OCI-LY1 (cell line): ENCODE data around the gene OTOF.

Source experiments
- H2AFZ ChIP-seq: fragments of 200-600 bp; sonication (generic), shearing (Covaris generic); 2 replicates; pipeline ENCODE4 v1.6.0; 2014; ENCODE audit warnings: antibody characterized with exemption, mild to moderate bottlenecking, low read length
- H3F3A ChIP-seq: fragments of 200-600 bp; sonication (generic), shearing (Covaris generic); 2 replicates; pipeline ENCODE4 v1.6.0; 2014; ENCODE audit warnings: mild to moderate bottlenecking, antibody characterized with exemption, low read length, moderate library complexity; ENCODE audit not compliant: insufficient read depth
- H3K27ac ChIP-seq: fragments of 200-600 bp; sonication (generic); 2 replicates; pipeline ENCODE4 v1.5.1; 2014; ENCODE audit warnings: low read length, mixed run types, mild to moderate bottlenecking, low read depth; ENCODE audit not compliant: poor library complexity, severe bottlenecking
- H3K27me3 ChIP-seq: fragments of 200-600 bp; sonication (generic); 2 replicates; pipeline ENCODE4 v1.6.0; 2014; ENCODE audit warnings: antibody characterized with exemption, mild to moderate bottlenecking, low read length, moderate library complexity; ENCODE audit not compliant: insufficient read depth
- H3K36me3 ChIP-seq: fragments of 200-600 bp; sonication (generic); 2 replicates; pipeline ENCODE4 v1.6.1; 2014; ENCODE audit warnings: mild to moderate bottlenecking, antibody characterized with exemption, low read length, moderate library complexity, mixed read lengths; ENCODE audit not compliant: insufficient read depth
- H3K4me1 ChIP-seq: fragments of 200-600 bp; sonication (generic); 2 replicates; pipeline ENCODE4 v1.5.1; 2014; ENCODE audit warnings: mild to moderate bottlenecking, low read length, moderate library complexity; ENCODE audit not compliant: insufficient read depth, severe bottlenecking
- H3K4me2 ChIP-seq: fragments of 200-600 bp; sonication (generic), shearing (Covaris generic); 2 replicates; pipeline ENCODE4 v1.6.1; 2014; ENCODE audit warnings: low read length
- H3K4me3 ChIP-seq: fragments of 200-600 bp; sonication (generic); 2 replicates; pipeline ENCODE4 v1.5.1; 2014; ENCODE audit warnings: low read length, low read depth, mild to moderate bottlenecking, mixed read lengths; ENCODE audit not compliant: poor library complexity, severe bottlenecking
- H3K79me2 ChIP-seq: fragments of 200-600 bp; shearing (Covaris generic); 2 replicates; pipeline ENCODE4 v1.6.1; 2016; ENCODE audit warnings: mixed run types, low read length, mixed read lengths; ENCODE audit not compliant: insufficient read depth
- H3K9ac ChIP-seq: fragments of 200-600 bp; sonication (generic), shearing (Covaris generic); 2 replicates; pipeline ENCODE4 v1.6.1; 2014; ENCODE audit warnings: mild to moderate bottlenecking, low read length, mixed read lengths
- H3K9me2 ChIP-seq: fragments of 200-600 bp; sonication (generic), shearing (Covaris generic); 2 replicates; pipeline ENCODE4 v1.6.1; 2014; ENCODE audit warnings: low read depth, mild to moderate bottlenecking, low read length, mixed read lengths
- H3K9me3 ChIP-seq: fragments of 200-600 bp; shearing (Covaris generic); 2 replicates; pipeline ENCODE4 v1.6.1; 2014; ENCODE audit warnings: low read length, mixed read lengths
- H4K20me1 ChIP-seq: fragments of 200-600 bp; sonication (generic), shearing (Covaris generic); 2 replicates; pipeline ENCODE4 v1.6.0; 2016; ENCODE audit warnings: mild to moderate bottlenecking, low read length; ENCODE audit not compliant: insufficient read depth
- EZH2 ChIP-seq: fragments of 200-600 bp; sonication (generic), shearing (Covaris generic); IDR thresholded peaks from 2 replicates; pipeline ENCODE4 v1.8.0; 2017; ENCODE audit warnings: borderline replicate concordance, mixed run types, mild to moderate bottlenecking, antibody characterized with exemption, low read length, moderate library complexity, mixed read lengths
- TF ChIP-seq, protein P1 (sequence below): fragments of 200-600 bp; sonication (generic), shearing (Covaris generic); IDR thresholded peaks from 2 replicates; pipeline ENCODE4 v1.5.1; 2017; ENCODE audit warnings: mild to moderate bottlenecking, antibody characterized with exemption, low read length, moderate library complexity, mixed read lengths

Gene OTOF

DNA sequence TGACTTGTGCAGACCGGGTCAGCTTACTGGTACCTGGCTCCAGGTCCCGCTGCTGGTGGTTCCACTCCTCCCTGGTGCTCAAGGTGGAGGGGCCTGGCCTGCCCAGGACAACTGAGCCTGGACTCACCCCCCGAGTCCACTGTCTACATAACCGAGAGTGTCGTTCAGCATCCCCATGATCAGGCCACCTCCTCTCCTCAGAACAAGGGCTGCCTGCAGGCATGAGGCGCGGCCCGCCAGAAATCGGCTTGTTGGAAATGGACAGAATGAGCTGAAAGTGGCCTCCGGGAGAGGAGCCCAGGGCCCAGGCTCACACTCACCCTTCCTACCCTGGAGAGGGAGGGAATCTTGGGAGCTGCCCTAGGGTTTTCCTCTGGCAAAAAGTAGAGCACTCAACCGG, 38.9 kb upstream of the OTOF start:
- TF ChIP-seq EZH2 = no peak
- TF ChIP-seq, protein P1, sequence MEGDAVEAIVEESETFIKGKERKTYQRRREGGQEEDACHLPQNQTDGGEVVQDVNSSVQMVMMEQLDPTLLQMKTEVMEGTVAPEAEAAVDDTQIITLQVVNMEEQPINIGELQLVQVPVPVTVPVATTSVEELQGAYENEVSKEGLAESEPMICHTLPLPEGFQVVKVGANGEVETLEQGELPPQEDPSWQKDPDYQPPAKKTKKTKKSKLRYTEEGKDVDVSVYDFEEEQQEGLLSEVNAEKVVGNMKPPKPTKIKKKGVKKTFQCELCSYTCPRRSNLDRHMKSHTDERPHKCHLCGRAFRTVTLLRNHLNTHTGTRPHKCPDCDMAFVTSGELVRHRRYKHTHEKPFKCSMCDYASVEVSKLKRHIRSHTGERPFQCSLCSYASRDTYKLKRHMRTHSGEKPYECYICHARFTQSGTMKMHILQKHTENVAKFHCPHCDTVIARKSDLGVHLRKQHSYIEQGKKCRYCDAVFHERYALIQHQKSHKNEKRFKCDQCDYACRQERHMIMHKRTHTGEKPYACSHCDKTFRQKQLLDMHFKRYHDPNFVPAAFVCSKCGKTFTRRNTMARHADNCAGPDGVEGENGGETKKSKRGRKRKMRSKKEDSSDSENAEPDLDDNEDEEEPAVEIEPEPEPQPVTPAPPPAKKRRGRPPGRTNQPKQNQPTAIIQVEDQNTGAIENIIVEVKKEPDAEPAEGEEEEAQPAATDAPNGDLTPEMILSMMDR = no peak
- H3K9me3 ChIP-seq = no peaks in the 10 kb centered on the region
- no peaks in the 10 kb centered on the region for H3K36me3 ChIP-seq
- peaks cover 6% of the 10 kb centered on the region for H3K27me3 ChIP-seq
- H3K9me2 ChIP-seq = no peaks in the 10 kb centered on the region
- no peaks in the 10 kb centered on the region for H4K20me1 ChIP-seq
- no peak overlapping the region for H3K4me2 ChIP-seq
- no peak overlapping the region for H3K27ac ChIP-seq
- H3K4me1 ChIP-seq = no peaks in the 10 kb centered on the region
- H3K4me3 ChIP-seq = no peak overlapping the region
- H3K9ac ChIP-seq = no peak overlapping the region
- no peak overlapping the region for H2AFZ ChIP-seq
- no peaks in the 10 kb centered on the region for H3F3A ChIP-seq
- H3K79me2 ChIP-seq = no peaks in the 10 kb centered on the region

- peaks cover 4% of the 10 kb centered on the region for H3K27me3 ChIP-seq
- no peak overlapping the region for H3K27ac ChIP-seq
- no peak overlapping the region for H3K9ac ChIP-seq
- H3K4me2 ChIP-seq = no peak overlapping the region
- H3K9me3 ChIP-seq = no peaks in the 10 kb centered on the region
- no peaks in the 10 kb centered on the region for H3K9me2 ChIP-seq
- no peak for TF ChIP-seq EZH2
- TF ChIP-seq, protein P1 = no peak
- no peaks in the 10 kb centered on the region for H3K79me2 ChIP-seq
- H3K4me1 ChIP-seq = no peaks in the 10 kb centered on the region
- no peaks in the 10 kb centered on the region for H4K20me1 ChIP-seq
- no peaks in the 10 kb centered on the region for H3F3A ChIP-seq
- no peaks in the 10 kb centered on the region for H3K36me3 ChIP-seq
- no peak overlapping the region for H2AFZ ChIP-seq
- no peak overlapping the region for H3K4me3 ChIP-seq
Measured at GRCh38 chr2:26516246-26516645, 38.3 kb upstream of the OTOF start.

DNA sequence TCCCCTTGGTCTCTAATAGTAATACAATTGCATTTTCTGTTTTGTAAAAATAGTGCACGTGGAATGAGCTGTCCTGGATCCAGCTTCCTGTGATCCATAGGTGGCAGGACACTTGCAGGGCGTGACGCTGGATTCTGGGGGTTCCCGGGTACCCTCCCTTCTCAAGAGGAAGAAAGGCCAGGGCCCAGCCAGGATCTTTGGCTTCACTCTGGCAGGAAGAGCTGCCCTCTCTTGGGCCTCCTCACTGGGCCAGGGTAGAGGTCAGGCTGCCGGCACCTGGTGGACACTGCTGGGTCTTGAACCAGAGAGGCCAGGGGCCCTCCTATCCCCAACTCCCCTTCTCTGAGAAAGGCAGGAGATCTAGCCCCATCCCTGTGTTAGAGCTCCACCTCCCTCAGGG, 37.8 kb upstream of the OTOF start:
- H3K79me2 ChIP-seq = no peaks in the 10 kb centered on the region
- H3K9me2 ChIP-seq = no peaks in the 10 kb centered on the region
- H4K20me1 ChIP-seq = no peaks in the 10 kb centered on the region
- H3F3A ChIP-seq = no peaks in the 10 kb centered on the region
- H3K36me3 ChIP-seq = no peaks in the 10 kb centered on the region
- H3K4me3 ChIP-seq = no peak overlapping the region
- H2AFZ ChIP-seq = no peak overlapping the region
- H3K4me1 ChIP-seq = no peaks in the 10 kb centered on the region
- peaks cover 4% of the 10 kb centered on the region for H3K27me3 ChIP-seq
- no peaks in the 10 kb centered on the region for H3K9me3 ChIP-seq
- H3K27ac ChIP-seq = no peak overlapping the region
- TF ChIP-seq EZH2 = no peak
- TF ChIP-seq, protein P1 = no peak
- H3K4me2 ChIP-seq = no peak overlapping the region
- H3K9ac ChIP-seq = no peak overlapping the region
